T-cell (primary cell): ENCODE results near the gene GPRC5C. TPM values are rescaled to one million over a fixed set of nuclear protein-coding genes. Genes with fewer than 3 reads are reported as not detected.

Experiments
- ATAC-seq, 4 experiments: fragments of 200-7000 bp in 3 of 4; fragments of 150-1000 bp in 1 of 4; cut with Tn5 transposase; replicated peaks in 1 of 4; 1 replicate in 3 of 4; 2 replicates in 1 of 4; pipeline ENCODE4 v1.10.0; 2021; ENCODE audit warnings: moderate library complexity in 3 of 4, mild to moderate bottlenecking in 2 of 4, moderate number of reproducible peaks in 1 of 4
- CTCF ChIA-PET, 2 donors: fragments of 300-600 bp; sonication (Branson Sonifier 250); formaldehyde crosslinking; loops; one replicate each; lab custom pipeline; 2022; ENCODE audit warnings: antibody characterized with exemption in 2 of 2; lab: Charles Lee
- POLR2A ChIA-PET, 2 donors: fragments of 300-600 bp; sonication (Branson Sonifier 250); formaldehyde crosslinking; loops; one replicate each; lab custom pipeline; 2022; ENCODE audit warnings: antibody characterized with exemption in 2 of 2; lab: Charles Lee
- DNase-seq, 35 experiments: peaks; one replicate each; pipeline versions ENCODE4 v3.0.0 to v3.0.0-alpha.2; 2013 to 2023
- H3K27ac ChIP-seq: one replicate; pipeline ENCODE4 v1.5.1; 2013; ENCODE audit warnings: low read length
- H3K27me3 ChIP-seq, 2 experiments: replicated peaks in 1 of 2; 1 replicate in 1 of 2; 2 replicates in 1 of 2; pipeline versions ENCODE4 v1.6.1 to v1.7.0; 2013; ENCODE audit warnings: low read length in 1 of 2, mixed read lengths in 1 of 2; ENCODE audit not compliant: control insufficient read depth in 2 of 2, insufficient read depth in 2 of 2; ENCODE audit errors: extremely low read depth in 1 of 2
- H3K36me3 ChIP-seq, 2 donors: 1 replicate in 1 of 2; 2 replicates in 1 of 2; pipeline versions ENCODE4 v1.6.1 to v1.7.0; 2013; ENCODE audit warnings: low read length in 1 of 2; ENCODE audit not compliant: control insufficient read depth in 2 of 2, insufficient read depth in 1 of 2; ENCODE audit errors: extremely low read depth in 1 of 2
- H3K4me1 ChIP-seq, 2 experiments: 1 replicate in 1 of 2; 2 replicates in 1 of 2; pipeline versions ENCODE4 v1.6.1 to v1.7.0; 2013; ENCODE audit warnings: low read length in 2 of 2, mixed read lengths in 1 of 2; ENCODE audit not compliant: insufficient read depth in 2 of 2, control insufficient read depth in 1 of 2; ENCODE audit errors: extremely low read depth in 1 of 2
- H3K4me3 ChIP-seq, 2 donors: 1 replicate in 1 of 2; 2 replicates in 1 of 2; pipeline versions ENCODE4 v1.5.1 to v1.7.0; 2013; ENCODE audit warnings: mild to moderate bottlenecking in 2 of 2, low read length in 1 of 2, moderate library complexity in 1 of 2; ENCODE audit not compliant: control insufficient read depth in 1 of 2; ENCODE audit errors: extremely low read depth in 1 of 2
- H3K9me3 ChIP-seq: 2 replicates; pipeline ENCODE4 v1.7.0; 2013
- H3K27ac Mint-ChIP-seq, 2 donors: one replicate each; pipeline ENCODE4 v1.8.0; 2020 to 2021; ENCODE audit warnings: mild to moderate bottlenecking in 2 of 2, mixed read lengths in 2 of 2
- H3K27me3 Mint-ChIP-seq, 2 donors: one replicate each; pipeline ENCODE4 v1.8.0; 2021 to 2022; ENCODE audit warnings: mixed read lengths in 2 of 2
- H3K36me3 Mint-ChIP-seq: one replicate; pipeline ENCODE4 v1.8.0; 2021; ENCODE audit warnings: mixed read lengths
- H3K4me1 Mint-ChIP-seq, 3 donors: one replicate each; pipeline ENCODE4 v1.8.0; 2020 to 2022; ENCODE audit warnings: mixed read lengths in 3 of 3, mild to moderate bottlenecking in 1 of 3
- H3K4me3 Mint-ChIP-seq, 3 donors: one replicate each; pipeline ENCODE4 v1.8.0; 2020 to 2022; ENCODE audit warnings: mild to moderate bottlenecking in 3 of 3, mixed read lengths in 3 of 3, moderate library complexity in 3 of 3
- H3K9me3 Mint-ChIP-seq, 3 donors: one replicate each; pipeline ENCODE4 v1.8.0; 2020 to 2022; ENCODE audit warnings: mixed read lengths in 3 of 3
- WGBS: methylation state at CpG from one replicate; pipeline ENCODE4 v1.1.5; 2013; ENCODE audit warnings: missing lambda C conversion rate; ENCODE audit not compliant: insufficient coverage; 5-methylcytosine and 5-hydroxymethylcytosine counted together
- total RNA-seq, 35 experiments: library from RNA in 6 of 35; stranded (reverse) in 6 of 35; fragments of 120-200 nt in 1 of 35; gene quantifications; one replicate each; pipeline versions ENCODE4 v1.2.1 to v1.2.4 and lab custom pipeline; 2013 to 2026

GPRC5C gene
- total RNA-seq, 5 donors from 2014 or later (not counting 1 experiment from before 2014, with no cell fraction given): 0.46 to 1.5 (median 0.55) TPM; not detected in 2

- WGBS: no CpG with 5 or more reads among the region's 4 CpGs
- H3K36me3 Mint-ChIP-seq: peaks cover 54% of the 10 kb centered on the region
- peak overlapping the region; percentile 5 for H3K27ac ChIP-seq
- peaks cover 54 to 77% (median 66%) of the 10 kb centered on the region in 3 donors for H3K4me1 Mint-ChIP-seq
- H3K36me3 ChIP-seq: peaks cover 0 to 30% of the 10 kb centered on the region in 2 donors
- peaks cover 17 to 88% of the 10 kb centered on the region in 2 experiments for H3K4me1 ChIP-seq
- ATAC-seq (no peak), DNase-seq (no peak)
- peaks cover 0 to 8% (median 5%) of the 10 kb centered on the region in 3 donors for H3K9me3 Mint-ChIP-seq
- ChIA-PET CTCF (no interaction called here), POLR2A (no interaction called here)
- H3K4me3 Mint-ChIP-seq: no peak overlapping the region
- H3K27me3 ChIP-seq: no peaks in the 10 kb centered on the region
- no peaks in the 10 kb centered on the region for H3K9me3 ChIP-seq
- H3K27me3 Mint-ChIP-seq: no peaks in the 10 kb centered on the region
- peak overlapping the region; percentile 83 to 86 for H3K27ac Mint-ChIP-seq
- H3K4me3 ChIP-seq: no peak overlapping the region
These were observed 45.5 kb downstream of the GPRC5C start for GRCh38 chr17:74477411-74477810.

DNA sequence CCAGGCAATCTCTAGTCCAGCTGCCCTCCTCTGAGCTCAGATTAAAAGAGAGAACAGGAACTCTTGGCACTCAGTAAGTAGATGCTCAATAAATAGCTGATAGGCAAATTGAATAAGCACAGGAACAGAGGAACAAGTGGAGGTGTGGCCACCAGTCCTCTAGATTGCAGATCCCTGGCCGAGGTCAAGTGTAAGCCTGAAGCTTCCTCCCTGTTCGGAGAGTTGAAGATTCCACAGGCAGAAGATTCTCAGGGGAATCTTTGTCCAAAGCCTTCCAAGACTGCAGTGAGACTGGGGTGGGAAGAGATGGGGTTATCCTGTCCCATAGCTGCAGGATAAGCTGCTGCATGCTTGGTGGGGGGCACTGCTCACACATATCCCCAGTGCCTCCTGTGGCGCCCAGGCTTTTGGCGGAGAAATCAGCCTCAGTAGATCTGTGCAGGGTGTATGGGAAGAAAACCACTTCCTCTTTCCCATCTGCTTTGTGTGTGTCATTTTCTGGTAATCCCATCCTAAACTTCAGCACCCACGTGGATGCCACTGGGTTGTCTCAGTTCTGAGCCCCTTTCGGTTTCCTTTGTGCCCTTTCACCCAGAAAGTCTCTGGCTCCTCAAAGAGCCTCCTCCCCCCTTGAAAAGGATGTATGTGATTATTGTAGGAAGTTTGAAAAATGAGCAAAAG is 46.7 kb downstream of the GPRC5C start:
- DNase-seq (peak in 7 of 35 experiments; percentile 13 to 68 (median 37)), ATAC-seq (peak; percentile 49 to 90 (median 76))
- Histone ChIP-seq H3K4me1 (peaks cover 15 to 77% of the 10 kb centered on the region in 2 experiments), H3K4me3 (no peak overlapping the region), H3K27me3 (no peaks in the 10 kb centered on the region), H3K9me3 (no peaks in the 10 kb centered on the region), H3K27ac (peak overlapping the region; percentile 5), H3K36me3 (peaks cover 0 to 30% of the 10 kb centered on the region in 2 donors)
- ChIA-PET CTCF (no interaction called here), POLR2A (no interaction called here)
- H3K4me3 Mint-ChIP-seq: peak overlapping the region; percentile 34 to 69 (median 47)
- H3K4me1 Mint-ChIP-seq: peaks cover 46 to 67% (median 57%) of the 10 kb centered on the region in 3 donors
- H3K27me3 Mint-ChIP-seq: no peaks in the 10 kb centered on the region
- H3K9me3 Mint-ChIP-seq: peaks cover 0 to 8% (median 5%) of the 10 kb centered on the region in 3 donors
- H3K36me3 Mint-ChIP-seq: peaks cover 57% of the 10 kb centered on the region
- H3K27ac Mint-ChIP-seq: peak overlapping the region; percentile 83 to 86
- WGBS: 21% methylated on average over 4 of the region's 6 CpGs

- Histone ChIP-seq H3K27me3 (no peaks in the 10 kb centered on the region), H3K4me1 (peaks cover 9 to 62% of the 10 kb centered on the region in 2 experiments), H3K9me3 (no peaks in the 10 kb centered on the region), H3K27ac (peak overlapping the region; percentile 5), H3K4me3 (no peak overlapping the region), H3K36me3 (peaks cover 0 to 27% of the 10 kb centered on the region in 2 donors)
- H3K4me1 Mint-ChIP-seq: peaks cover 33 to 52% (median 42%) of the 10 kb centered on the region in 3 donors
- peaks cover 0 to 5% (median 4%) of the 10 kb centered on the region in 3 donors for H3K9me3 Mint-ChIP-seq
- WGBS: 86% methylated on average over 6 of the region's 8 CpGs
- H3K4me3 Mint-ChIP-seq: peak overlapping the region in 1 of 3 donors; percentile 69
- peaks cover 51% of the 10 kb centered on the region for H3K36me3 Mint-ChIP-seq
- H3K27me3 Mint-ChIP-seq: no peaks in the 10 kb centered on the region
- ChIA-PET CTCF (interaction anchor here in 1 of 2 donors (0.8 kb wide), 1 partner anchor 26 kb away, joined by 4 read pairs; no protein-coding TSS in a partner anchor), POLR2A (no interaction called here)
- peak overlapping the region in 1 of 2 donors; percentile 83 for H3K27ac Mint-ChIP-seq
- ATAC-seq: no peak
- DNase-seq: no peak
These were observed 48.4 kb downstream of the GPRC5C start for GRCh38 chr17:74480290-74480689.

DNA sequence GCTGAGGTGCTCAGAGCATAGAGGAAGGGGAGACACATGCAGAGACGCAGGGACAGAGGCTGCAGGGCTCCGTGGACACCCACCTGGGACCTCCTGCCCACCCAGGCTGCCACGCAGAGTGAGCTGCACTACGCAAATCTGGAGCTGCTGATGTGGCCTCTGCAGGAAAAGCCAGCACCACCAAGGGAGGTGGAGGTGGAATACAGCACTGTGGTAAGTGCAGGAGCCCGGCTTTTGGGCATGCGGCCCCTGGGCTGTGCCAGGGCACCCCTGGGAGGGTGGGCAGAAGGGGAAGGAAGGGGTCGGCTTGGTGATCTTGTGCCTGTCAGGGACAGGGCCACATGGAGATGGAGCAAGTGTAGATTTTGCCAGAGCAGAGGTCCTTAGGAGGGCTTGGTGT is 49.7 kb downstream of the GPRC5C start:
- H3K4me3 Mint-ChIP-seq: no peak overlapping the region
- H3K4me1 Mint-ChIP-seq: peaks cover 33 to 46% (median 40%) of the 10 kb centered on the region in 3 donors
- Histone ChIP-seq H3K9me3 (no peaks in the 10 kb centered on the region), H3K4me1 (peaks cover 9 to 50% of the 10 kb centered on the region in 2 experiments), H3K36me3 (peaks cover 0 to 23% of the 10 kb centered on the region in 2 donors), H3K27me3 (no peaks in the 10 kb centered on the region), H3K27ac (no peak overlapping the region), H3K4me3 (no peak overlapping the region)
- no peak for DNase-seq
- peaks cover 0 to under 1% (median 0%) of the 10 kb centered on the region in 3 donors for H3K9me3 Mint-ChIP-seq
- no peaks in the 10 kb centered on the region for H3K27me3 Mint-ChIP-seq
- ATAC-seq: no peak
- peaks cover 42% of the 10 kb centered on the region for H3K36me3 Mint-ChIP-seq
- ChIA-PET CTCF (no interaction called here), POLR2A (no interaction called here)
- WGBS: 90% methylated on average over 7 of the region's 7 CpGs
- peak overlapping the region in 1 of 2 donors; percentile 75 for H3K27ac Mint-ChIP-seq

DNA sequence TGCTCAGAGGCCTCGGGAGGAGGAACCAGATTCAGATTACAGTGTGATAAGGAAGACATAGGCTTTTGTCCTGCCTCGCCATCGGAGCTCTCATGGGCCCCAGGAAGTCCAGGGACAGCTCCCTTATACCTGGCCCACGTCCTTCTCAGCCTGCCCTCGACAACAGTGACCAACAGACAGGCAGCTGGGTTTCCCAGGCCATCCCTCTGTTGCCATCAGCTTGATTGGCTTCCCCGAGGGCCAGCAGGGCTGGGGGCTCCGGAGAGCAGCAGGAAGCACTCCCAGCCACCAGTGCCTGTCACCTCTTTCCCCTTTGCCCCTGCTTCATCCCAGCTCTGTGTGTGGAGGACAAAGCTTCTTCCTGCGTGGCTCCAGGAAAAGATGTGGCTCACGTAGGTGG is 52.2 kb downstream of the GPRC5C start:
- Histone ChIP-seq H3K4me1 (peaks cover 5 to 27% of the 10 kb centered on the region in 2 experiments), H3K4me3 (no peak overlapping the region), H3K36me3 (peaks cover 0 to 23% of the 10 kb centered on the region in 2 donors), H3K27ac (no peak overlapping the region), H3K27me3 (no peaks in the 10 kb centered on the region), H3K9me3 (no peaks in the 10 kb centered on the region)
- DNase-seq: no peak
- Mint-ChIP-seq H3K36me3 (peaks cover 42% of the 10 kb centered on the region), H3K27ac (peak overlapping the region in 1 of 2 donors; percentile 19), H3K4me3 (no peak overlapping the region), H3K27me3 (no peaks in the 10 kb centered on the region), H3K4me1 (peaks cover 15 to 28% (median 20%) of the 10 kb centered on the region in 3 donors), H3K9me3 (peaks cover 0 to under 1% (median 0%) of the 10 kb centered on the region in 3 donors)
- WGBS: 91% methylated on average over 8 of the region's 9 CpGs
- no peak for ATAC-seq
- ChIA-PET CTCF (interaction anchor here in 1 of 2 donors (1.0 to 1.2 kb wide), 2 partner anchors 13 to 105 kb away, joined by 3 read pairs; no protein-coding TSS in a partner anchor), POLR2A (no interaction called here)

DNA sequence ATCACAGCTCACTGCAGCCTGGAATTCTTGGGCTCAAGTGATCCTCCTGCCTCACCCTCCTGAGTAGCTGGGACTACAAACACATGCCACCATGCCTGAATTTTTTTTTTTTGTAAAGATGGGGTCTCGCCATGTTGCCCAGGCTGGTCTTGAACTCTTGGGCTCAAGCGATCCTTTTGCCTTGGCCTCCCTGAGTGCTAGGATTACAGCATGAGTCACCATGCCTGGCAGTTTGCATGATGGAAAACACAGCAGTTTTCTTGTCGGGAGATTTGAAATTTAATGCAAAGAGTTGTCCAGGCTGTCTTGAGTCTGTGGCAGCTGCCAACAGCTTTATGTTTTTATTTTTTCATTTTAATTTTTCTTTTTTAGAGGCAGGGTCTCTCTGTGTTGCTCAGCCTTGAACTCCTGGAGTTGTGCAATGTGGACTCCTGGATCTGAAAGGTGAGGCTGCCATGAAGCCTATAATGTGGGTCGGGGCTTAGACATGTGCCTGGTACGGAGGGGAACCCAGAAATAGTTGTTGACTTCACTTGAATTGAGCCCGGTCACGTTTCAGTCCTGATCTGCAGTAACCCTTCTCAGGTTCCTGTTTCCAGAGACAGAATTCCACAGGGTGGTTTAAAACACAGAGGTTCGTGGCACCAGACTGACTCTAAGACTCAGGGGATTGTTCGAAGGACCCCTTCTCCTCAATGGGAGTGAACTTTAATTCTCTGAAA is 53.3 kb downstream of the GPRC5C start:
- Histone ChIP-seq H3K4me1 (peaks cover 0 to 16% of the 10 kb centered on the region in 2 experiments), H3K27ac (no peak overlapping the region), H3K36me3 (peaks cover 0 to 19% of the 10 kb centered on the region in 2 donors), H3K9me3 (no peaks in the 10 kb centered on the region), H3K4me3 (no peak overlapping the region), H3K27me3 (no peaks in the 10 kb centered on the region)
- POLR2A ChIA-PET: no interaction called here
- CTCF ChIA-PET: interaction anchor here in 1 of 2 donors (1.0 to 1.2 kb wide), 2 partner anchors 11 to 106 kb away, joined by 3 read pairs; no protein-coding TSS in a partner anchor
- ATAC-seq (no peak), DNase-seq (no peak)
- WGBS: 89% methylated on average over 7 of the region's 9 CpGs
- H3K36me3 Mint-ChIP-seq: peaks cover 42% of the 10 kb centered on the region
- H3K9me3 Mint-ChIP-seq: peaks cover 0 to 3% (median 0%) of the 10 kb centered on the region in 3 donors
- H3K27ac Mint-ChIP-seq: peak overlapping the region in 1 of 2 donors; percentile 43
- H3K4me3 Mint-ChIP-seq: no peak overlapping the region
- peaks cover 4 to 19% (median 9%) of the 10 kb centered on the region in 3 donors for H3K4me1 Mint-ChIP-seq
- H3K27me3 Mint-ChIP-seq: no peaks in the 10 kb centered on the region
